Retinal pigment epithelial cell (primary cell): ENCODE data around the gene AMBRA1.

ENCODE experiments used
- DNase-seq: peaks from one replicate; pipeline ENCODE4 v3.0.0-alpha.2; 2010; ENCODE audit warnings: low read depth
- H3K4me3 ChIP-seq: 2 replicates; pipeline ENCODE4 v1.5.1; 2011; ENCODE audit warnings: mild to moderate bottlenecking, low read length, control low read depth, moderate library complexity
- TF ChIP-seq, protein P1 (sequence below): conservative IDR thresholded peaks from 2 replicates; pipeline ENCODE4 v1.5.1; 2011; ENCODE audit warnings: low read depth, low read length, control low read depth, inconsistent platforms

Gene AMBRA1

DNA sequence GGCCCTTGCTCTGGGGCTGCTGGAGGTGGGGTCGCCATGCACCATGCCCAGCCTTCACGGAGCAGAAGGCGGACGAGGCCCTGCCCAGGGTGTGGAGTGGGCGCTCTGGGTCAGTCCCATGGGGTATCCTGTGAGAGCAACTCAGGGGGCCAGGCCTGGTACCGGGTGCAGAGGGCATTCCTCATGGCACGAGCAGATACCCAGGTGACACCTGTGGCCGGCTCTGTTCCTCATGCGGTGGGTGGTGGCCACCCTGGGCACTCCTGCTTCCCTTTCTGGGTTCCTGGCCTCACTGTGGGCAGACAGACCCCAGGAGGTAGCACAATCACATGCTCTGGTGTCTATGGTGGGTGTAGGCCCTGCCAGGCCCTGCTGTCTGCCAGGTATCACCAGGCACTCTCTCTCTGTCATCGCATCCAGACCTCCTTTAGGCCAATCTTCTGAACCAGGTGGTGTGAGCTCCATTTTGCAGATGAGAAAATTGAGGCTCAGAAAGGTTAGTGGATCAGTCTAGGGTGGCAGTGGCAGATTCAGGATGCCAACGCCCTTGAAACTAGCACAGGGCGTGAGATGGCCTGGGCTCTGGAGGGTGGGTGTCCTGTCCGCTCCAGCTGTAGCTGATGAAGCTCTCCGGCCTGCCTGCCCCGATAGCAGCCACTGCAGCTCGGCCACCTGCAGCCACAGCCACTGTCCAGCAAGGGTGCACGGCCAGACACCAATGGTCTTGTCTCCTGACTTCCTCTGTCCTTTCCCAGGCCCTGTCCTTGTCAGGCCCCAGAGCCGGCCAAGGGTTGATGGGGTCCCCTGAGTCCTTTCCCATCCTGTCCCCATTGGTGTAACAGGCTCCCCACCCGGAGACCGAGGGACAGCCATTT lies 231.4 kb downstream of the AMBRA1 start:
- no peak for DNase-seq
- H3K4me3 ChIP-seq, result no peak overlapping the region
- TF ChIP-seq, protein P1, sequence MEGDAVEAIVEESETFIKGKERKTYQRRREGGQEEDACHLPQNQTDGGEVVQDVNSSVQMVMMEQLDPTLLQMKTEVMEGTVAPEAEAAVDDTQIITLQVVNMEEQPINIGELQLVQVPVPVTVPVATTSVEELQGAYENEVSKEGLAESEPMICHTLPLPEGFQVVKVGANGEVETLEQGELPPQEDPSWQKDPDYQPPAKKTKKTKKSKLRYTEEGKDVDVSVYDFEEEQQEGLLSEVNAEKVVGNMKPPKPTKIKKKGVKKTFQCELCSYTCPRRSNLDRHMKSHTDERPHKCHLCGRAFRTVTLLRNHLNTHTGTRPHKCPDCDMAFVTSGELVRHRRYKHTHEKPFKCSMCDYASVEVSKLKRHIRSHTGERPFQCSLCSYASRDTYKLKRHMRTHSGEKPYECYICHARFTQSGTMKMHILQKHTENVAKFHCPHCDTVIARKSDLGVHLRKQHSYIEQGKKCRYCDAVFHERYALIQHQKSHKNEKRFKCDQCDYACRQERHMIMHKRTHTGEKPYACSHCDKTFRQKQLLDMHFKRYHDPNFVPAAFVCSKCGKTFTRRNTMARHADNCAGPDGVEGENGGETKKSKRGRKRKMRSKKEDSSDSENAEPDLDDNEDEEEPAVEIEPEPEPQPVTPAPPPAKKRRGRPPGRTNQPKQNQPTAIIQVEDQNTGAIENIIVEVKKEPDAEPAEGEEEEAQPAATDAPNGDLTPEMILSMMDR, result no peak

DNA sequence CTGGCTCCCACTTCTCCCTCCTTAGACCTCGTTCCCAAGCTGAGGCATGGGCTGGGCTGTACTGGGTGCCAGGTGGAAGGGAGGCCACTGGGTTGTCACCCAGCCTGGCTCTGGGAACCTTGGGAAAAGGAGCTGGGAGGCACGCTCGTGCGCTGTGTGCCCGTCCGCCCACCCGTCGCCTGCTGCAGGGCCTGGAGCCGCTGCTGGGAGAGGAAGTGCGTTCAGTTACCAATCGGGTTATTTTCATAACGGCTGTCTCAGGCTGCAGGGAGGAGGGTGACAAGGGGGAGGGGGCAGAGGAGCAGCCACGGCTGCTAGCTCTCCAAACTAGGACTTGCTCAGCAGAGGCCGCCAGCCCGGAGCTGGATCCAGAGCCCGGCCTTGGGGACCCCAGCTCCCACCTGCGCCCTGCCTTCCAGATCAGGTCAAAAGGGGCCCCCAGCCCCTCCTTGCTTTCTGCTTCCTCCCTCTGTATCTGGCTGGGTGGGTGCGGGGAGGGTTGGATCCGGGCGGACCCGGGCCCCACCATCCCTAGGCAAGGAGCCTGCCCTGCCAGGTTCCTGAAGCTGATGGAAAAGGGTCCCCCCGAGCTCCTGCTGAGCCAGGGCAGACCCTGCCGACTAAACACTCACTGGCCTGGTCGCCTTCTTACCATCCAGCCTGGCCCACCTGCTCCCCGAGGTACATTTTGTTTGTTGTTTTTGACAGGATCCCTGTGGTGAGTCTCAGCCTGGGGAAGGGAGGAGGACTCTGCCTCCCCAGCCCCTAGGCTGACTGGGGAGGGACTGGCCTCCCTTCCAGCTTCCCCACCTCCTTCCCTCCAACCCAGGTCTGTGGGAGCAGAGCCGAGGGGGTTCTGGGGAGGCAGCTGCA lies 232.3 kb downstream of the AMBRA1 start:
- H3K4me3 ChIP-seq, result no peak overlapping the region
- no peak for DNase-seq
- TF ChIP-seq, protein P1, result no peak

GRCh38 chr11:46360878-46361277 lies 232.9 kb downstream of the AMBRA1 start:
- no peak overlapping the region for H3K4me3 ChIP-seq
- no peak for DNase-seq
- TF ChIP-seq, protein P1, result no peak

- DNase-seq, result no peak
- no peak overlapping the region for H3K4me3 ChIP-seq
- TF ChIP-seq, protein P1, result no peak
Measured at GRCh38 chr11:46359953-46360352, 233.9 kb downstream of the AMBRA1 start.

DNA sequence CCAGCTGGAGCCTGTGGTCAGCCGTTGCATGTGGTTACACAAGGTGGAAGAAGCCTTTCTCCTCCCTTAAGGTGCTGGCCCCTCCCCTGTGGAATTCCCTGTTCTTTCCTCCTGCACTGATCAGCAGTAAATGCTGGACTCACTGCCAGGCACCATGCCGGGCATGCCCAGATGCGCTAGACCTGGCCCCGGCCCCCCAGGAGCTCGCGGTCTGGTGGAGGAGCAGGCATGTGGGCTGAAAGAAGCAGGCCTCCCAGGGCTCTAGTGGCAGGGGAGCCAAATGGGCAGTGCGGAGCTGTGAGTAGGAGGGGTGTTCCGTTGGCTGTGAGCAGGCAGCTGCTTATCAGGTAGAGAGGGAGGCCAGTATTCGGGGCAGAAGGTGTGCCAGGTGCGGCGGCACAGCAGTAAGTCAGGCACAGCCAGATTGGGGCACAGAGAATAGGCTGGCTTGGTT lies 236.3 kb downstream of the AMBRA1 start:
- H3K4me3 ChIP-seq, result no peak overlapping the region
- DNase-seq, result no peak

DNA sequence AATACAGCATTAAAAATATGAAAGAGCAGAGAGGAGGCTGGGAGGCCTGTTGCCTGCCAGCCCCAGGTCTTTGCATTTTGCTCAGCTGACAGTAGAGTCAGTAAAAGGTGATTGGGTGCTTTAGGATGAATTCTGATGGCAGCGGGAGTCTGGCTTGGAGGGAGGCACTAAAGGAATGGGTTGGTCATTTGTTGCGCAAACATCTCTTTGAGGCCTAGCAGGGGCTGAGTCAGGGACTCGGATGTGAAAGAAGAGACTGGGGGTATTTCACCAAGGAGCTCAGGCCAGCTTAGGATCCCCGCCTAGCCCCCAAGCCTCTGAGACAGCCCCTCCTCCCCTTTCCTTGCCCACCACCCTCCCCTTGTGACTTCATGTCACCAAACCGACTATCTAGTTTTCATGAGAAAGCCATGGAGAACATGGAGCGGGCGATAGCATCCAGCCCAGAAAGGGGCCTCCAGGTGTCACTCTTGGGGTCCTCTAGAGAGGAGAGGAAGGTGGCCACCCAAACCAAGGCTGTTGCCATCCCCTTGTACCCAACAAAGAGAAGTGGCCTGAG lies 236.8 kb downstream of the AMBRA1 start:
- H3K4me3 ChIP-seq, result no peak overlapping the region
- TF ChIP-seq, protein P1, result no peak
- DNase-seq, result no peak

More for the DNA sequence above, 236.3 kb downstream of the AMBRA1 start:
- TF ChIP-seq, protein P1, result no peak
